HepG2 (cell line): ENCODE results near the gene TNK1. TPM values are rescaled to one million over a fixed set of nuclear protein-coding genes. Genes with fewer than 3 reads are reported as not detected.

ENCODE experiments used
- DMAP1 ChIP-seq: IDR thresholded peaks from 2 replicates; pipeline ENCODE4 v1.6.1; 2016
- MYC ChIP-seq: sonication (generic); formaldehyde crosslinking; IDR thresholded peaks from 2 replicates; pipeline ENCODE4 v1.9.0; 2021; ENCODE audit warnings: missing genetic modification reagents, borderline replicate concordance
- NFAT5 ChIP-seq: sonication (generic); formaldehyde crosslinking; IDR thresholded peaks from 2 replicates; pipeline ENCODE4 v1.4.0; 2020; ENCODE audit warnings: missing genetic modification reagents
- PTBP1 ChIP-seq: fragments of 200-400 bp; formaldehyde crosslinking; IDR thresholded peaks from 2 replicates; pipeline ENCODE4 v1.6.1; 2018; ENCODE audit warnings: low read length, low read depth; ENCODE audit not compliant: poor library complexity, severe bottlenecking
- RAD21 ChIP-seq: fragments of 450-650 bp; formaldehyde crosslinking; IDR thresholded peaks from 2 replicates; pipeline ENCODE4 v1.5.0; 2020; ENCODE audit warnings: mild to moderate bottlenecking
- TBP ChIP-seq: sonication (generic); formaldehyde crosslinking; IDR thresholded peaks from 2 replicates; pipeline ENCODE4 v1.5.0; 2020; ENCODE audit warnings: missing genetic modification reagents
- TCF7 ChIP-seq: sonication (generic); IDR thresholded peaks from 2 replicates; pipeline ENCODE4 v1.6.1; 2016; ENCODE audit warnings: antibody characterized with exemption, low read depth
- UBTF ChIP-seq: sonication (generic); formaldehyde crosslinking; IDR thresholded peaks from 2 replicates; pipeline ENCODE4 v1.4.0; 2020; ENCODE audit warnings: mild to moderate bottlenecking, missing genetic modification reagents
- ZBTB38 ChIP-seq: sonication (generic); formaldehyde crosslinking; IDR thresholded peaks from 2 replicates; pipeline ENCODE4 v1.5.1; 2020; ENCODE audit warnings: mild to moderate bottlenecking, missing genetic modification reagents
- ZBTB8A ChIP-seq: sonication (generic); formaldehyde crosslinking; IDR thresholded peaks from 2 replicates; pipeline ENCODE4 v1.4.0; 2020; ENCODE audit warnings: mild to moderate bottlenecking, low read depth, missing genetic modification reagents, borderline replicate concordance
- ZNF121 ChIP-seq: sonication (generic); formaldehyde crosslinking; IDR thresholded peaks from 2 replicates; pipeline ENCODE4 v1.5.0; 2020; ENCODE audit warnings: mild to moderate bottlenecking, missing genetic modification reagents
- ZNF205 ChIP-seq: IDR thresholded peaks from 2 replicates; pipeline ENCODE4 v1.6.1; 2018; ENCODE audit warnings: missing biosample characterization, missing genetic modification reagents
- ZNF350 ChIP-seq: sonication (generic); formaldehyde crosslinking; IDR thresholded peaks from 2 replicates; pipeline ENCODE4 v1.4.0; 2020; ENCODE audit warnings: mild to moderate bottlenecking, low read depth, missing genetic modification reagents, borderline replicate concordance
- ZNF484 ChIP-seq: sonication (generic); formaldehyde crosslinking; IDR thresholded peaks from 2 replicates; pipeline ENCODE4 v1.5.1; 2020; ENCODE audit warnings: mild to moderate bottlenecking, low read depth, missing genetic modification reagents, borderline replicate concordance
- ZNF605 ChIP-seq: sonication (generic); formaldehyde crosslinking; IDR thresholded peaks from 2 replicates; pipeline ENCODE4 v1.8.0; 2022; ENCODE audit warnings: mild to moderate bottlenecking, missing genetic modification reagents
- ZNF607 ChIP-seq: sonication (generic); formaldehyde crosslinking; IDR thresholded peaks from 2 replicates; pipeline ENCODE4 v1.5.1; 2020; ENCODE audit warnings: missing genetic modification reagents, mild to moderate bottlenecking, borderline replicate concordance
- ZNF609 ChIP-seq: sonication (generic); formaldehyde crosslinking; IDR thresholded peaks from 2 replicates; pipeline ENCODE4 v1.4.0; 2020; ENCODE audit warnings: mild to moderate bottlenecking, missing genetic modification reagents, borderline replicate concordance
- ZNF678 ChIP-seq: sonication (generic); formaldehyde crosslinking; IDR thresholded peaks from 2 replicates; pipeline ENCODE4 v1.4.0; 2020; ENCODE audit warnings: mild to moderate bottlenecking, missing genetic modification reagents
- ZNF737 ChIP-seq: sonication (generic); formaldehyde crosslinking; IDR thresholded peaks from 2 replicates; pipeline ENCODE4 v1.5.0; 2020; ENCODE audit warnings: missing genetic modification reagents, mild to moderate bottlenecking, borderline replicate concordance
- polyA plus RNA-seq, 8 experiments: library from polyadenylated mRNA; depleted of rRNA in 3 of 8; stranded (reverse) in 7 of 8; unstranded in 1 of 8; fragments of >200 nt; fragmentation: Illumina TruSeq in 4 of 8; extraction: Trizol in 4 of 8; gene quantifications; 2 replicates each; pipeline versions ENCODE4 v1.2.1 to v1.2.3, GENCODE V29; 2011 to 2016; ENCODE audit warnings: low read depth in 4 of 8, missing spikeins in 1 of 8, mixed read lengths in 1 of 8; ENCODE audit not compliant: insufficient read depth in 1 of 8
- total RNA-seq, 5 experiments: library from RNA; depleted of rRNA; stranded (reverse); fragments of >200 nt; fragmentation: Illumina TruSeq; extraction: Trizol; gene quantifications; 2 replicates each; pipeline ENCODE4 v1.2.3, GENCODE V29; 2016; ENCODE audit warnings: low read depth in 1 of 5

The TNK1 gene
- total and polyA plus RNA-seq, 2 of the 13 experiments (the other 11 are each of a cell fraction or from before 2014, with no cell fraction given), result 2.0 to 3.5 TPM

GRCh38 chr17:7356072-7356549 lies 24.8 kb upstream of the TNK1 start (continued):
- TF ChIP-seq ZBTB38 (peak; percentile 74), MYC (peak; percentile 35; the same call in 1 of the 2 replicates), ZNF607 (no peak), UBTF (CRISPR knock-in tag) (peak; percentile 33; the same call in 1 of the 2 replicates), ZBTB8A (CRISPR knock-in tag) (no peak), NFAT5 (CRISPR knock-in tag) (no peak), TCF7 (no peak), TBP (CRISPR knock-in tag) (no peak), PTBP1 (no peak), ZNF350 (CRISPR knock-in tag) (peak; percentile 53; the same call in 1 of the 2 replicates), ZNF609 (CRISPR knock-in tag) (no peak), ZNF678 (no peak), ZNF121 (no peak), RAD21 (CRISPR knock-in tag) (peak; percentile 93), ZNF605 (no peak), DMAP1 (CRISPR knock-in tag) (no peak), ZNF484 (CRISPR knock-in tag) (no peak), ZNF205 (peak; percentile 78; the same call in 1 of the 2 replicates), ZNF737 (CRISPR knock-in tag) (no peak)
